ENCODE results near the gene PSME3IP1. TPM values are rescaled to one million over a fixed set of nuclear protein-coding genes. Genes with fewer than 3 reads are reported as not detected.
"Not testable (repeated sequence)": the region's sequence is repeated elsewhere in the genome, so short reads cannot be mapped to it uniquely, and the experiment has no call there.

Gene PSME3IP1
- total RNA-seq, 1 experiment from 2014 or later = 103 TPM

DNA sequence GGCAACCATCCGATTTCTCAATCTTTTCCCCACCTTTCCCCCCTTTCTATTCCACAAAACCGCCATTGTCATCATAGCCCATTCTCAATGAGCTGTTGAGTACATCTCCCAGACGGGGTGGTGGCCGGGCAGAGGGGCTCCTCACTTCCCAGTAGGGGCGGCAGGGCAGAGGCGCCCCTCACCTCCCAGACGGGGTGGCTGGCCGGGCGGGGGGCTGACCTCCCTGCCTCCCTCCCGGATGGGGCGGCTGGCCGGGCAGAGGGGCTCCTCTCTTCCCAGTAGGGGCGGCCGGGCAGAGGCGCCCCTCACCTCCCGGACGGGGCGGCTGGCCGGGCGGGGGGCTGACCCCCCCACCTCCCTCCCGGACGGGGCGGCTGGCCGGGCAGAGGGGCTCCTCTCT, 14.5 kb upstream of the PSME3IP1 start:
- H3K27ac ChIP-seq (ENCODE audit: insufficient read length, low read depth, low read length); H3K56ac ChIP-seq (ENCODE audit: insufficient read length, low read depth, low read length); H2BK20ac ChIP-seq (ENCODE audit: low read depth, low read length, poor library complexity, severe bottlenecking); H3K4me2 ChIP-seq (ENCODE audit: insufficient read depth, insufficient read length, low read length); H2AK5ac ChIP-seq (ENCODE audit: insufficient read length, low read length); H3K4me1 ChIP-seq (ENCODE audit: insufficient read depth, low read length); H4K91ac ChIP-seq (ENCODE audit: insufficient read length, low read depth, low read length); H2BK5ac ChIP-seq (ENCODE audit: insufficient read length, low read length); H3K27ac Mint-ChIP-seq; H3K23ac ChIP-seq (ENCODE audit: insufficient read length, low read depth, low read length); H2BK120ac ChIP-seq (ENCODE audit: low read depth, low read length, poor library complexity, severe bottlenecking); H4K8ac ChIP-seq (replicated peaks; ENCODE audit: insufficient read length, low read depth, low read length); H3K14ac ChIP-seq (ENCODE audit: insufficient read depth, low read length); H3K18ac ChIP-seq (ENCODE audit: insufficient read length, low read depth, low read length); H3K23me2 ChIP-seq (ENCODE audit: insufficient read length, low read depth, low read length, poor library complexity, severe bottlenecking); H3K4me1 Mint-ChIP-seq; H2AFZ ChIP-seq (ENCODE audit: low read length); H3T11ph ChIP-seq (ENCODE audit: low read length); H3K9me3 Mint-ChIP-seq; H4K5ac ChIP-seq (ENCODE audit: insufficient read length, low read depth, low read length); H3K79me2 ChIP-seq (ENCODE audit: insufficient read depth, low read length); H3K4ac ChIP-seq (ENCODE audit: low read depth, low read length); DNase-seq; H3K79me1 ChIP-seq (ENCODE audit: insufficient read depth, low read depth, low read length, poor library complexity, severe bottlenecking); H3K9ac ChIP-seq (ENCODE audit: extremely low read depth, insufficient read length, low read length); H4K20me1 ChIP-seq (ENCODE audit: control insufficient read depth, insufficient read depth, insufficient read length); H3K4me3 Mint-ChIP-seq; H2BK15ac ChIP-seq (ENCODE audit: low read depth, low read length); H2BK12ac ChIP-seq (ENCODE audit: insufficient read length, low read depth, low read length); H3K27me3 ChIP-seq (ENCODE audit: insufficient read depth, low read length); H3K9me3 ChIP-seq (ENCODE audit: control insufficient read depth, low read depth, low read length); H3K27me3 Mint-ChIP-seq (ENCODE audit: low read depth): not testable (repeated sequence)
- WGBS (ENCODE audit: extremely low coverage, insufficient read length, low lambda C conversion rate) = no CpG with 5 or more reads among the region's 24 CpGs
- peaks cover 19 to 28% (median 26%) of the 10 kb centered on the region in 3 experiments for H3K36me3 Mint-ChIP-seq (ENCODE audit: insufficient read depth in 1 of 3, low read depth in 3 of 3)

Measured in H9 (cell line).